WTC11 (cell line): ENCODE measurements around the gene PCBP1. TPM values are rescaled to one million over a fixed set of nuclear protein-coding genes. Genes with fewer than 3 reads are reported as not detected.

Source experiments
- ATAC-seq: fragments of 200-7000 bp; cut with Tn5 transposase; 2 replicates; pipeline ENCODE4 v1.10.0; 2021; ENCODE audit warnings: mild to moderate bottlenecking, moderate library complexity
- CTCF ChIA-PET: fragments of 300-600 bp; sonication (Branson Sonifier 250); formaldehyde crosslinking; loops from one replicate; lab custom pipeline; 2021; ENCODE audit warnings: antibody characterized with exemption; lab: Charles Lee
- POLR2A ChIA-PET: fragments of 350-600 bp; sonication (Branson Sonifier 250); formaldehyde crosslinking; loops from one replicate; lab custom pipeline; 2021; ENCODE audit warnings: antibody characterized with exemption; lab: Charles Lee
- DNase-seq: peaks from one replicate; pipeline ENCODE4 v3.0.0; 2021; ENCODE audit warnings: low spot score
- H3K27ac Mint-ChIP-seq: 2 replicates; pipeline ENCODE4 v1.8.0; 2021; ENCODE audit warnings: mixed read lengths
- H3K27me3 Mint-ChIP-seq: 2 replicates; pipeline ENCODE4 v1.8.0; 2021; ENCODE audit warnings: low read depth, mild to moderate bottlenecking, moderate library complexity, mixed read lengths
- H3K36me3 Mint-ChIP-seq: 2 replicates; pipeline ENCODE4 v1.8.0; 2021; ENCODE audit warnings: mixed read lengths
- H3K4me1 Mint-ChIP-seq: 2 replicates; pipeline ENCODE4 v1.8.0; 2022; ENCODE audit warnings: mixed read lengths
- H3K4me3 Mint-ChIP-seq: 2 replicates; pipeline ENCODE4 v1.8.0; 2021; ENCODE audit warnings: mild to moderate bottlenecking, moderate library complexity, mixed read lengths
- H3K9me3 Mint-ChIP-seq: 2 replicates; pipeline ENCODE4 v1.8.0; 2021; ENCODE audit warnings: mixed read lengths
- CBFB ChIP-seq: sonication (generic); formaldehyde crosslinking; IDR thresholded peaks from 2 replicates; pipeline ENCODE4 v1.8.1; 2022; ENCODE audit warnings: mild to moderate bottlenecking, low read depth, missing genetic modification reagents
- ESRRA ChIP-seq: sonication (generic); formaldehyde crosslinking; IDR thresholded peaks from 2 replicates; pipeline ENCODE4 v1.8.1; 2022; ENCODE audit warnings: mild to moderate bottlenecking, missing genetic modification reagents, borderline replicate concordance
- FOXP1 ChIP-seq: sonication (generic); formaldehyde crosslinking; IDR thresholded peaks from 2 replicates; pipeline ENCODE4 v1.8.0; 2022; ENCODE audit warnings: missing genetic modification reagents, mild to moderate bottlenecking, moderate library complexity, borderline replicate concordance
- NFATC4 ChIP-seq: fragments of 250-450 bp; sonication (Bioruptor Pico); IDR thresholded peaks from 2 replicates; pipeline ENCODE4 v1.9.0; 2021; ENCODE audit warnings: mild to moderate bottlenecking
- NFE2L1 ChIP-seq: sonication (generic); formaldehyde crosslinking; IDR thresholded peaks from 2 replicates; pipeline ENCODE4 v1.8.1; 2023; ENCODE audit warnings: missing genetic modification reagents
- OVOL2 ChIP-seq: fragments of 250-450 bp; sonication (Bioruptor Pico); IDR thresholded peaks from 2 replicates; pipeline ENCODE4 v1.9.0; 2021; ENCODE audit warnings: mild to moderate bottlenecking, borderline replicate concordance
- SMAD4 ChIP-seq: sonication (generic); formaldehyde crosslinking; IDR thresholded peaks from 2 replicates; pipeline ENCODE4 v1.8.0; 2022; ENCODE audit warnings: mild to moderate bottlenecking, missing genetic modification reagents
- TEAD4 ChIP-seq: sonication (generic); formaldehyde crosslinking; IDR thresholded peaks from 2 replicates; pipeline ENCODE4 v1.8.0; 2022; ENCODE audit warnings: mild to moderate bottlenecking, missing genetic modification reagents
- ZNF317 ChIP-seq: sonication (generic); formaldehyde crosslinking; IDR thresholded peaks from 2 replicates; pipeline ENCODE4 v1.8.1; 2023; ENCODE audit warnings: low read depth, mild to moderate bottlenecking, moderate library complexity, missing genetic modification reagents, borderline replicate concordance
- ZNF396 ChIP-seq: fragments of 250-450 bp; sonication (Bioruptor Pico); IDR thresholded peaks from 2 replicates; pipeline ENCODE4 v1.8.0; 2021; ENCODE audit warnings: mild to moderate bottlenecking, moderate library complexity, borderline replicate concordance
- total RNA-seq: library from RNA; stranded (reverse); gene quantifications from 3 replicates; pipeline ENCODE4 v1.2.3, GENCODE V29; 2021
- TF ChIP-seq, protein P1 (sequence below): sonication (generic); formaldehyde crosslinking; IDR thresholded peaks from 2 replicates; pipeline ENCODE4 v1.8.0; 2023; ENCODE audit warnings: mild to moderate bottlenecking, missing genetic modification reagents
- TF ChIP-seq, protein P2 (sequence below): sonication (generic); formaldehyde crosslinking; IDR thresholded peaks from 2 replicates; pipeline ENCODE4 v1.8.0; 2023; ENCODE audit warnings: missing genetic modification reagents
- TF ChIP-seq, protein P3 (sequence below): sonication (generic); formaldehyde crosslinking; IDR thresholded peaks from 2 replicates; pipeline ENCODE4 v1.8.1; 2023; ENCODE audit warnings: mild to moderate bottlenecking, missing genetic modification reagents, moderate library complexity
- TF ChIP-seq, protein P4 (sequence below): sonication (generic); formaldehyde crosslinking; IDR thresholded peaks from 2 replicates; pipeline ENCODE4 v1.8.1; 2022; ENCODE audit warnings: low read depth, mild to moderate bottlenecking, moderate library complexity, missing genetic modification reagents, borderline replicate concordance
- TF ChIP-seq, protein P5 (sequence below): sonication (generic); formaldehyde crosslinking; IDR thresholded peaks from 2 replicates; pipeline ENCODE4 v1.8.0; 2022; ENCODE audit warnings: mild to moderate bottlenecking, missing genetic modification reagents
- TF ChIP-seq, protein P6 (sequence below): sonication (generic); formaldehyde crosslinking; IDR thresholded peaks from 2 replicates; pipeline ENCODE4 v1.8.0; 2022; ENCODE audit warnings: missing genetic modification reagents
- TF ChIP-seq, protein P7 (sequence below): fragments of 250-450 bp; sonication (Bioruptor Pico); IDR thresholded peaks from 2 replicates; pipeline ENCODE4 v1.9.0; 2021; ENCODE audit warnings: mild to moderate bottlenecking

PCBP1 gene
- total RNA-seq, 1 experiment from 2014 or later = 489 TPM

DNA sequence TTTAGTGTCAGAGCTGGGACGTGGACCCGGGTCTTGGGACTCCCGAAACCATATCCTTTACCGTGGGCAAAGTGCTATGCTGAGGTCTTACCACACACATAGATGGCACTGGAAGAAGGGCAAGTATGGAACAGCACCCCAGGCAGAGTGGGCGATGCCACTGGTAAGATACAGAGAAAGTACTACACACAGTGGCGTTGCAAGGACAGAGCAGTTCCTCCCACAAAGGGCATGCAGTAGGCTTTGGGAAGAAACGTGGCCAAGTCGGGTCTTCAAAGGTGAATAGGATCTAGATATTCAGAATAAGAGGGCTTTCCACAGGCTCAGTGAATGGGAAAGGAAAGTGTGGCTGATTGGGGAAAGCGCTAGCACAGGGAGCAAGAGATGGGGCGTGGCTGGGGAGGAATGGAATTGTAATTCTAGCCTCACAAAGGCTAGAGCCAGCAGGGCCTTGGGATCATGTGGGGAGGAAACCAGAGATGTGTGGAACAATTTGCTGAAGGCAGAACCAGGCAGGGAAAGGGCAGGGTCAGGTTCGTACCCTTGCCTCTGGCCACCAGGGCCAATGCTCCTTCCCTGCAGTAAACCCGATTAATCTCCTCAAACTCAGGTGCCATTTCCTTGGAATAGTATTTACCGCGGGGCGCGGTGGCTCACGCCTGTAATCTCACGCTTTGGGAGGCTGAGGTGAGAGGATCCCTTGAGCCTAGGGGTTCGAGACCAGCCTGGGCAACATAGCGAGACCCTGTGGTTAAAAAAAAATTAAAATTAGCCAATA, 36.0 kb downstream of the PCBP1 start (continued):
- TF ChIP-seq, protein P1, sequence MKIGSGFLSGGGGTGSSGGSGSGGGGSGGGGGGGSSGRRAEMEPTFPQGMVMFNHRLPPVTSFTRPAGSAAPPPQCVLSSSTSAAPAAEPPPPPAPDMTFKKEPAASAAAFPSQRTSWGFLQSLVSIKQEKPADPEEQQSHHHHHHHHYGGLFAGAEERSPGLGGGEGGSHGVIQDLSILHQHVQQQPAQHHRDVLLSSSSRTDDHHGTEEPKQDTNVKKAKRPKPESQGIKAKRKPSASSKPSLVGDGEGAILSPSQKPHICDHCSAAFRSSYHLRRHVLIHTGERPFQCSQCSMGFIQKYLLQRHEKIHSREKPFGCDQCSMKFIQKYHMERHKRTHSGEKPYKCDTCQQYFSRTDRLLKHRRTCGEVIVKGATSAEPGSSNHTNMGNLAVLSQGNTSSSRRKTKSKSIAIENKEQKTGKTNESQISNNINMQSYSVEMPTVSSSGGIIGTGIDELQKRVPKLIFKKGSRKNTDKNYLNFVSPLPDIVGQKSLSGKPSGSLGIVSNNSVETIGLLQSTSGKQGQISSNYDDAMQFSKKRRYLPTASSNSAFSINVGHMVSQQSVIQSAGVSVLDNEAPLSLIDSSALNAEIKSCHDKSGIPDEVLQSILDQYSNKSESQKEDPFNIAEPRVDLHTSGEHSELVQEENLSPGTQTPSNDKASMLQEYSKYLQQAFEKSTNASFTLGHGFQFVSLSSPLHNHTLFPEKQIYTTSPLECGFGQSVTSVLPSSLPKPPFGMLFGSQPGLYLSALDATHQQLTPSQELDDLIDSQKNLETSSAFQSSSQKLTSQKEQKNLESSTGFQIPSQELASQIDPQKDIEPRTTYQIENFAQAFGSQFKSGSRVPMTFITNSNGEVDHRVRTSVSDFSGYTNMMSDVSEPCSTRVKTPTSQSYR = no peak
- TF ChIP-seq, protein P2, sequence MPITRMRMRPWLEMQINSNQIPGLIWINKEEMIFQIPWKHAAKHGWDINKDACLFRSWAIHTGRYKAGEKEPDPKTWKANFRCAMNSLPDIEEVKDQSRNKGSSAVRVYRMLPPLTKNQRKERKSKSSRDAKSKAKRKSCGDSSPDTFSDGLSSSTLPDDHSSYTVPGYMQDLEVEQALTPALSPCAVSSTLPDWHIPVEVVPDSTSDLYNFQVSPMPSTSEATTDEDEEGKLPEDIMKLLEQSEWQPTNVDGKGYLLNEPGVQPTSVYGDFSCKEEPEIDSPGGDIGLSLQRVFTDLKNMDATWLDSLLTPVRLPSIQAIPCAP = no peak
- 0 out of 2 replicates have a peak, but pooled peaks have one; percentile 20 for TF ChIP-seq ZNF396 (CRISPR knock-in tag)
- TF ChIP-seq OVOL2 = no peak
- no peak for TF ChIP-seq SMAD4 (CRISPR knock-in tag)
- no peak for TF ChIP-seq NFE2L1 (CRISPR knock-in tag)
- TF ChIP-seq NFATC4 (CRISPR knock-in tag) = peak; percentile 25; the same call in 1 of the 2 replicates

DNA sequence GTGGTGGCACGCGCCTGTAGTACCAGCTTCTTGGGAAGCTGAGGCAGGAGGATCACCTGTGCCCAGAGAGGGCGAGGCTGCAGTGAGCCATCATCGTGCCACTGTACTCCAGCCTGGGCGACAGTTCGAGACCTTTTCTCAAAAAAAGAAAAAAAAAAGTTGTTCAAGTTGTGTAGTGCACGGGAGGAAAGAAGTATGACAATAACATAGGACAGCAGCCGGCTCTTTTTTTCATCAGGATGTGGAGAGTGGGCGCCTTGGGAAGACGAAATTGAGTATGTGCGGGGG, 36.5 kb downstream of the PCBP1 start:
- no peaks in the 10 kb centered on the region for H3K9me3 Mint-ChIP-seq

DNA sequence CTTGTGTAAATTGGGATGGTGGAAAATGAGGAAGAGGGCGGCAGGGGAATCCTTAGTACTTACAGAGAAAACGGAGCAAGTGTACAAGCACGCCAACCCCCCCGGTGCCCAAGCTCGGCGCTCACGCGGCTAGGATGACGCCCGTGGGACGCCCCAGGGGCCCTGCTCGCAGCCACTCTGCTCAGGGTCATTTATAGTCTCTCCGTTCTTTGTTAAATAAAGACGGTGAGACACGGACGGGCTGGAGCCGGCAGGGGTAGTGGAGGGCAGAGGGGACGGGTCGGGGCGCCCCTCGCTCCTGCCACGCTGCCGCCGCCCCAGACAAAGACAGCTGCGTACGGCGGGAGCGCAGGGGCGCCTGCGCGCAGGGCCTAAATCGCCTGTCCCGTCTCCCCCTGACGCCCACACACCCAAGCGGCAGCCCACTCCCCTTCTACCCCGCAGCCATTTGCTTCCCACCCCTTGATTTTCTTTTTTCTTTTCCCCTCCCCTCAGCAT, 37.8 kb downstream of the PCBP1 start:
- ATAC-seq (peak; percentile 49), DNase-seq (peak; percentile 61)
- Mint-ChIP-seq H3K4me3 (peak overlapping the region; percentile 97), H3K36me3 (no peaks in the 10 kb centered on the region), H3K27ac (peak overlapping the region; percentile 100), H3K4me1 (peaks cover 51% of the 10 kb centered on the region), H3K9me3 (no peaks in the 10 kb centered on the region), H3K27me3 (no peaks in the 10 kb centered on the region; the same call in 1 of the 2 replicates)
- POLR2A ChIA-PET = interaction anchor here (0.5 to 4.7 kb wide), 14 partner anchors 8 to 441 kb away, joined by 3 to 60 read pairs (median 6); partner anchors contain the start of genes MXD1 and PCBP1
- CTCF ChIA-PET = interaction anchor here (0.7 to 2.1 kb wide), 8 partner anchors 13 to 1341 kb away, joined by 3 to 11 read pairs (median 5); partner anchors contain the start of gene MXD1
- TF ChIP-seq, protein P3, sequence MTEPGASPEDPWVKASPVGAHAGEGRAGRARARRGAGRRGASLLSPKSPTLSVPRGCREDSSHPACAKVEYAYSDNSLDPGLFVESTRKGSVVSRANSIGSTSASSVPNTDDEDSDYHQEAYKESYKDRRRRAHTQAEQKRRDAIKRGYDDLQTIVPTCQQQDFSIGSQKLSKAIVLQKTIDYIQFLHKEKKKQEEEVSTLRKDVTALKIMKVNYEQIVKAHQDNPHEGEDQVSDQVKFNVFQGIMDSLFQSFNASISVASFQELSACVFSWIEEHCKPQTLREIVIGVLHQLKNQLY (CRISPR knock-in tag) = no peak
- TF ChIP-seq, protein P4, sequence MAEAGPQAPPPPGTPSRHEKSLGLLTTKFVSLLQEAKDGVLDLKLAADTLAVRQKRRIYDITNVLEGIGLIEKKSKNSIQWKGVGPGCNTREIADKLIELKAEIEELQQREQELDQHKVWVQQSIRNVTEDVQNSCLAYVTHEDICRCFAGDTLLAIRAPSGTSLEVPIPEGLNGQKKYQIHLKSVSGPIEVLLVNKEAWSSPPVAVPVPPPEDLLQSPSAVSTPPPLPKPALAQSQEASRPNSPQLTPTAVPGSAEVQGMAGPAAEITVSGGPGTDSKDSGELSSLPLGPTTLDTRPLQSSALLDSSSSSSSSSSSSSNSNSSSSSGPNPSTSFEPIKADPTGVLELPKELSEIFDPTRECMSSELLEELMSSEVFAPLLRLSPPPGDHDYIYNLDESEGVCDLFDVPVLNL (CRISPR knock-in tag) = no peak
- TF ChIP-seq, protein P5, sequence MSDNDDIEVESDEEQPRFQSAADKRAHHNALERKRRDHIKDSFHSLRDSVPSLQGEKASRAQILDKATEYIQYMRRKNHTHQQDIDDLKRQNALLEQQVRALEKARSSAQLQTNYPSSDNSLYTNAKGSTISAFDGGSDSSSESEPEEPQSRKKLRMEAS (CRISPR knock-in tag) = peak; percentile 41; the same call in 1 of the 2 replicates
- no peak for TF ChIP-seq ZNF317 (CRISPR knock-in tag)
- TF ChIP-seq FOXP1 (CRISPR knock-in tag) = peak; percentile 25; the same call in 1 of the 2 replicates
- TF ChIP-seq, protein P6, sequence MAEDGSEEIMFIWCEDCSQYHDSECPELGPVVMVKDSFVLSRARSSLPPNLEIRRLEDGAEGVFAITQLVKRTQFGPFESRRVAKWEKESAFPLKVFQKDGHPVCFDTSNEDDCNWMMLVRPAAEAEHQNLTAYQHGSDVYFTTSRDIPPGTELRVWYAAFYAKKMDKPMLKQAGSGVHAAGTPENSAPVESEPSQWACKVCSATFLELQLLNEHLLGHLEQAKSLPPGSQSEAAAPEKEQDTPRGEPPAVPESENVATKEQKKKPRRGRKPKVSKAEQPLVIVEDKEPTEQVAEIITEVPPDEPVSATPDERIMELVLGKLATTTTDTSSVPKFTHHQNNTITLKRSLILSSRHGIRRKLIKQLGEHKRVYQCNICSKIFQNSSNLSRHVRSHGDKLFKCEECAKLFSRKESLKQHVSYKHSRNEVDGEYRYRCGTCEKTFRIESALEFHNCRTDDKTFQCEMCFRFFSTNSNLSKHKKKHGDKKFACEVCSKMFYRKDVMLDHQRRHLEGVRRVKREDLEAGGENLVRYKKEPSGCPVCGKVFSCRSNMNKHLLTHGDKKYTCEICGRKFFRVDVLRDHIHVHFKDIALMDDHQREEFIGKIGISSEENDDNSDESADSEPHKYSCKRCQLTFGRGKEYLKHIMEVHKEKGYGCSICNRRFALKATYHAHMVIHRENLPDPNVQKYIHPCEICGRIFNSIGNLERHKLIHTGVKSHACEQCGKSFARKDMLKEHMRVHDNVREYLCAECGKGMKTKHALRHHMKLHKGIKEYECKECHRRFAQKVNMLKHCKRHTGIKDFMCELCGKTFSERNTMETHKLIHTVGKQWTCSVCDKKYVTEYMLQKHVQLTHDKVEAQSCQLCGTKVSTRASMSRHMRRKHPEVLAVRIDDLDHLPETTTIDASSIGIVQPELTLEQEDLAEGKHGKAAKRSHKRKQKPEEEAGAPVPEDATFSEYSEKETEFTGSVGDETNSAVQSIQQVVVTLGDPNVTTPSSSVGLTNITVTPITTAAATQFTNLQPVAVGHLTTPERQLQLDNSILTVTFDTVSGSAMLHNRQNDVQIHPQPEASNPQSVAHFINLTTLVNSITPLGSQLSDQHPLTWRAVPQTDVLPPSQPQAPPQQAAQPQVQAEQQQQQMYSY (CRISPR knock-in tag) = no peak; the same call in 1 of the 2 replicates
- TF ChIP-seq CBFB = no peak
- 0 out of 2 replicates have a peak, but pooled peaks have one; percentile 46 for TF ChIP-seq ESRRA (CRISPR knock-in tag)

More for the DNA sequence above, 36.5 kb downstream of the PCBP1 start:
- DNase-seq = no peak
- Mint-ChIP-seq H3K27me3 (no peaks in the 10 kb centered on the region; the same call in 1 of the 2 replicates), H3K4me1 (peaks cover 60% of the 10 kb centered on the region), H3K27ac (peak overlapping the region; percentile 100), H3K4me3 (peak overlapping the region; percentile 97), H3K36me3 (no peaks in the 10 kb centered on the region)
- CTCF ChIA-PET = interaction anchor here (0.6 to 2.1 kb wide), 7 partner anchors 8 to 433 kb away, joined by 4 to 11 read pairs (median 5); partner anchors contain the start of gene MXD1
- POLR2A ChIA-PET = interaction anchor here (0.6 to 4.7 kb wide), 19 partner anchors 8 to 210 kb away, joined by 3 to 60 read pairs (median 5); partner anchors contain the start of genes C2orf42, MXD1, PCBP1 and PCYOX1
- TF ChIP-seq TEAD4 = no peak
- TF ChIP-seq, protein P7, sequence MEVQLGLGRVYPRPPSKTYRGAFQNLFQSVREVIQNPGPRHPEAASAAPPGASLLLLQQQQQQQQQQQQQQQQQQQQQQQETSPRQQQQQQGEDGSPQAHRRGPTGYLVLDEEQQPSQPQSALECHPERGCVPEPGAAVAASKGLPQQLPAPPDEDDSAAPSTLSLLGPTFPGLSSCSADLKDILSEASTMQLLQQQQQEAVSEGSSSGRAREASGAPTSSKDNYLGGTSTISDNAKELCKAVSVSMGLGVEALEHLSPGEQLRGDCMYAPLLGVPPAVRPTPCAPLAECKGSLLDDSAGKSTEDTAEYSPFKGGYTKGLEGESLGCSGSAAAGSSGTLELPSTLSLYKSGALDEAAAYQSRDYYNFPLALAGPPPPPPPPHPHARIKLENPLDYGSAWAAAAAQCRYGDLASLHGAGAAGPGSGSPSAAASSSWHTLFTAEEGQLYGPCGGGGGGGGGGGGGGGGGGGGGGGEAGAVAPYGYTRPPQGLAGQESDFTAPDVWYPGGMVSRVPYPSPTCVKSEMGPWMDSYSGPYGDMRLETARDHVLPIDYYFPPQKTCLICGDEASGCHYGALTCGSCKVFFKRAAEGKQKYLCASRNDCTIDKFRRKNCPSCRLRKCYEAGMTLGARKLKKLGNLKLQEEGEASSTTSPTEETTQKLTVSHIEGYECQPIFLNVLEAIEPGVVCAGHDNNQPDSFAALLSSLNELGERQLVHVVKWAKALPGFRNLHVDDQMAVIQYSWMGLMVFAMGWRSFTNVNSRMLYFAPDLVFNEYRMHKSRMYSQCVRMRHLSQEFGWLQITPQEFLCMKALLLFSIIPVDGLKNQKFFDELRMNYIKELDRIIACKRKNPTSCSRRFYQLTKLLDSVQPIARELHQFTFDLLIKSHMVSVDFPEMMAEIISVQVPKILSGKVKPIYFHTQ (CRISPR knock-in tag) = 0 out of 2 replicates have a peak, but pooled peaks have one; percentile 7
- 0 out of 2 replicates have a peak, but pooled peaks have one; percentile 0 for ATAC-seq
